ENCODE results near the gene YWHAE. TPM values are rescaled to one million over a fixed set of nuclear protein-coding genes. Genes with fewer than 3 reads are reported as not detected.
A peak's percentile ranks its signal among the peaks of the same experiment; 100 is the strongest.
"Not testable (repeated sequence)": the region's sequence is repeated elsewhere in the genome, so short reads cannot be mapped to it uniquely, and the experiment has no call there.

Gene YWHAE
- total RNA-seq, 4 donors from 2014 or later = 505 to 758 (median 567) TPM

- Histone ChIP-seq H3K27me3 (no peaks in the 10 kb centered on the region), H3K36me3 (peaks cover 32 to 98% (median 40%) of the 10 kb centered on the region in 3 donors)
- TF ChIP-seq CTCF (IDR thresholded peaks at IDR 0.05) (no peak), POLR2A (IDR thresholded peaks at IDR 0.05) (no peak)
Observed at GRCh38 chr17:1354030-1354429, 46.0 kb downstream of the YWHAE start.

GRCh38 chr17:1352530-1352929 lies 47.5 kb downstream of the YWHAE start:
- H3K4me3 ChIP-seq; H3K27me3 ChIP-seq; DNase-seq; H3K27ac ChIP-seq; intact Hi-C loops (cut with DNase I); H3K9me3 ChIP-seq: not testable (repeated sequence)
- H3K4me1 ChIP-seq = peaks cover 0 to 15% (median 6%) of the 10 kb centered on the region in 3 donors
- WGBS, 2 donors = 83 to 89% methylated on average over 15 of the region's 16 CpGs
- peaks cover 32 to 95% (median 33%) of the 10 kb centered on the region in 3 donors for H3K36me3 ChIP-seq

More at GRCh38 chr17:1354030-1354429, 46.0 kb downstream of the YWHAE start:
- H3K4me3 ChIP-seq = no peak overlapping the region
- 90% methylated on average over 7 of the region's 7 CpGs for WGBS, 2 donors
- intact Hi-C loops (cut with DNase I) = no loop called here
- H3K27ac ChIP-seq = no peak overlapping the region
- peaks cover 0 to under 1% (median 0%) of the 10 kb centered on the region in 3 donors for H3K4me1 ChIP-seq
- DNase-seq = no peak
- H3K9me3 ChIP-seq = no peaks in the 10 kb centered on the region

- Histone ChIP-seq H3K27me3 (no peaks in the 10 kb centered on the region), H3K4me1 (peaks cover 3 to 21% (median 10%) of the 10 kb centered on the region in 3 donors), H3K4me3 (no peak overlapping the region), H3K36me3 (peaks cover 32 to 95% (median 33%) of the 10 kb centered on the region in 3 donors), H3K9me3 (no peaks in the 10 kb centered on the region), H3K27ac (no peak overlapping the region)
- DNase-seq = no peak
- intact Hi-C loops (cut with DNase I) = no loop called here
- TF ChIP-seq CTCF (IDR thresholded peaks at IDR 0.05) = no peak
- no peak for TF ChIP-seq POLR2A (IDR thresholded peaks at IDR 0.05)
- 58 to 76% methylated on average over 3 of the region's 3 CpGs for WGBS, 2 donors
Observed at GRCh38 chr17:1351971-1352370, 48.1 kb downstream of the YWHAE start.

GRCh38 chr17:1351275-1351674 lies 48.7 kb downstream of the YWHAE start:
- WGBS, 2 donors = 83 to 87% methylated on average over 5 of the region's 5 CpGs
- DNase-seq = no peak
- H3K36me3 ChIP-seq = peaks cover 30 to 95% (median 33%) of the 10 kb centered on the region in 3 donors

GRCh38 chr17:1347589-1348323 lies 52.3 kb downstream of the YWHAE start:
- peak overlapping the region; percentile 27 to 87 (median 75) for H3K27ac ChIP-seq
- H3K27me3 ChIP-seq = no peaks in the 10 kb centered on the region
- peak overlapping the region in 3 of 4 donors; percentile 4 to 53 (median 10) for H3K4me3 ChIP-seq
- peaks cover 19 to 95% (median 43%) of the 10 kb centered on the region in 3 donors for H3K36me3 ChIP-seq
- H3K9me3 ChIP-seq = no peaks in the 10 kb centered on the region
- intact Hi-C loops (cut with DNase I) = no loop called here
- TF ChIP-seq CTCF (IDR thresholded peaks at IDR 0.05) (no peak), POLR2A (IDR thresholded peaks at IDR 0.05) (no peak)
- peaks cover 3 to 33% (median 10%) of the 10 kb centered on the region in 3 donors for H3K4me1 ChIP-seq
- no peak for DNase-seq
- WGBS, 2 donors = 27 to 30% methylated on average over 11 of the region's 11 CpGs

More at GRCh38 chr17:1351275-1351674, 48.7 kb downstream of the YWHAE start:
- intact Hi-C loops (cut with DNase I) = no loop called here
- Histone ChIP-seq H3K4me1 (peaks cover 3 to 28% (median 10%) of the 10 kb centered on the region in 3 donors), H3K4me3 (no peak overlapping the region), H3K9me3 (no peaks in the 10 kb centered on the region), H3K27me3 (no peaks in the 10 kb centered on the region), H3K27ac (no peak overlapping the region)
- TF ChIP-seq CTCF (IDR thresholded peaks at IDR 0.05) = no peak

Measured in esophagus squamous epithelium (tissue), 5 donors.